Stomach (tissue), 4 donors: ENCODE measurements around the gene NCKAP5.

ENCODE experiments used
- CTCF ChIP-seq, 7 experiments: fragments of 450-650 bp in 4 of 7; fragments of 200-600 bp in 3 of 7; sonication (generic) in 3 of 7; IDR thresholded peaks; one replicate each; pipeline ENCODE4 v1.5.1; 2016 to 2019; ENCODE audit warnings: antibody characterized with exemption in 7 of 7, control low read depth in 2 of 7, mild to moderate bottlenecking in 1 of 7
- EP300 ChIP-seq: sonication (generic); formaldehyde crosslinking; IDR thresholded peaks from one replicate; pipeline ENCODE4 v1.6.1; 2017; ENCODE audit warnings: antibody characterized with exemption
- POLR2A ChIP-seq, 4 donors: fragments of 450-650 bp; IDR thresholded peaks; one replicate each; pipeline ENCODE4 v1.6.1; 2016; ENCODE audit warnings: antibody characterized with exemption in 4 of 4, control low read depth in 2 of 4, mild to moderate bottlenecking in 1 of 4, moderate library complexity in 1 of 4
- POLR2AphosphoS5 ChIP-seq, 3 donors: sonication (generic); formaldehyde crosslinking; IDR thresholded peaks; one replicate each; pipeline ENCODE4 v1.6.1; 2016; ENCODE audit warnings: antibody characterized with exemption in 3 of 3

DNA sequence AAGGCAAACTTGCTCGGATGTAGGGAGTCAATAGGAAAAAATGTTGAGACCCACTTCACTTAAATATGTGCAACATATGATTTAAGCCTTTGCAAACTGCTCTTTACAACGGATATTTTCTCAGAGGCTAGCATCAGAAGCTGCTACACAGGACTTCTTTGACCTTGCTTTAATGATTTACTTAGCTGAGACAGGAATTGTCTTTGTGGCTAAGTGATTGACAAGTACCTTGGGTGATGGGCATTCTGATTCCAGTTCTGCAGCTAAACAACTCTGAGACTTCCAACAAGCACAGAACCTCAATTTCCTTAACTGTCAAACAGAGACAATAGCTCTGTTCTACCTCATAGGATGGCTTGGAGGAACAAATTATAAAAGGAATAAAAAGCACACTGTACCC, 150.2 kb downstream of the NCKAP5 start:
- TF ChIP-seq CTCF (IDR thresholded peaks at IDR 0.05), result no peak
- TF ChIP-seq EP300, result no peak
- TF ChIP-seq POLR2AphosphoS5 (IDR thresholded peaks at IDR 0.05), result no peak
- no peak for TF ChIP-seq POLR2A (IDR thresholded peaks at IDR 0.05)
